ENCODE results near the gene PCSK6.

Gene PCSK6

GRCh38 chr15:101446518-101447167 is 42.9 kb downstream of the PCSK6 start:
- DNase-seq (ENCODE audit: low read depth) = peak; percentile 17

GRCh38 chr15:101445562-101446517 is 43.7 kb downstream of the PCSK6 start:
- DNase-seq (ENCODE audit: low read depth) = peak; percentile 67

- no peak for DNase-seq (ENCODE audit: low read depth)
These were observed 44.5 kb downstream of the PCSK6 start for GRCh38 chr15:101444807-101445508.

- no peak for DNase-seq (ENCODE audit: low read depth)
These were observed 45.5 kb downstream of the PCSK6 start for GRCh38 chr15:101444015-101444414.

GRCh38 chr15:101442272-101442671 is 47.2 kb downstream of the PCSK6 start:
- no peak for DNase-seq (ENCODE audit: low read depth)

GRCh38 chr15:101441696-101442095 is 47.8 kb downstream of the PCSK6 start:
- DNase-seq (ENCODE audit: low read depth) = no peak

GRCh38 chr15:101440846-101441590 is 48.5 kb downstream of the PCSK6 start:
- DNase-seq (ENCODE audit: low read depth) = no peak

GRCh38 chr15:101439920-101440319 is 49.6 kb downstream of the PCSK6 start:
- peak; percentile 8 for DNase-seq (ENCODE audit: low read depth)

GRCh38 chr15:101439285-101439919 is 50.1 kb downstream of the PCSK6 start:
- peak; percentile 41 for DNase-seq (ENCODE audit: low read depth)

- DNase-seq (ENCODE audit: low read depth) = no peak
These were observed 50.8 kb downstream of the PCSK6 start for GRCh38 chr15:101438482-101439284.

GRCh38 chr15:101437618-101438481 is 51.7 kb downstream of the PCSK6 start:
- no peak for DNase-seq (ENCODE audit: low read depth)

- DNase-seq (ENCODE audit: low read depth) = no peak
These were observed 52.3 kb downstream of the PCSK6 start for GRCh38 chr15:101437209-101437608.

GRCh38 chr15:101436526-101436925 is 53.0 kb downstream of the PCSK6 start:
- DNase-seq (ENCODE audit: low read depth) = no peak

GRCh38 chr15:101435761-101436160 is 53.7 kb downstream of the PCSK6 start:
- DNase-seq (ENCODE audit: low read depth) = no peak

GRCh38 chr15:101434032-101434920 is 55.2 kb downstream of the PCSK6 start:
- peak; percentile 29 for DNase-seq (ENCODE audit: low read depth)

- no peak for DNase-seq (ENCODE audit: low read depth)
These were observed 56.1 kb downstream of the PCSK6 start for GRCh38 chr15:101433396-101433795.

GRCh38 chr15:101432982-101433381 is 56.5 kb downstream of the PCSK6 start:
- no peak for DNase-seq (ENCODE audit: low read depth)

- no peak for DNase-seq (ENCODE audit: low read depth)
These were observed 57.8 kb downstream of the PCSK6 start for GRCh38 chr15:101431748-101432147.
